AG10803 (cell line): Measurements from ENCODE around the gene ERCC8.

ENCODE experiments used
- DNase-seq: peaks from one replicate; pipeline ENCODE4 v3.0.0; 2010; ENCODE audit warnings: low read depth
- H3K4me3 ChIP-seq: 2 replicates; pipeline ENCODE4 v1.5.1; 2011; ENCODE audit warnings: mild to moderate bottlenecking, low read length, control low read depth
- TF ChIP-seq, protein P1 (sequence below): conservative IDR thresholded peaks from 2 replicates; pipeline ENCODE4 v1.5.1; 2011; ENCODE audit warnings: mild to moderate bottlenecking, low read length, control low read depth, inconsistent platforms

Gene ERCC8

DNA sequence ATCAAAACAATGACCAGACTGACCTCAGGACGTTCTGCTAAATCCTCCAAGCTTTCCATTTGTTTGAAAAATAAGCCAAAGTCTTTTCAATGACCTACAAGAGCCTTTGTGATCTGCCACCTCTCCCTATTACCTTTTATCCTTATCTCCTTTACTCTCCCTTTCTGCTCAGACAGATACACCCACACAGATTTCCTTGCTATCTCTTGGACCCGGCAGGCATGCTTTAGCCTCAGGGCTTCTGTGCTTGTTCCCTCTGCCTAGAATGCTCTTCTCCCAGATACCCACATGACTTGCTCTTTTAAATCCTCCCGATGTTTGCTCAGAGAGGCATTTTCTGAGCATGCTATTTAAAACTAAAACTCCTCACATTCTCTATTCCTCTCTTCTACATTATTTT lies 91.9 kb downstream of the ERCC8 start:
- H3K4me3 ChIP-seq = no peak overlapping the region
- TF ChIP-seq, protein P1, sequence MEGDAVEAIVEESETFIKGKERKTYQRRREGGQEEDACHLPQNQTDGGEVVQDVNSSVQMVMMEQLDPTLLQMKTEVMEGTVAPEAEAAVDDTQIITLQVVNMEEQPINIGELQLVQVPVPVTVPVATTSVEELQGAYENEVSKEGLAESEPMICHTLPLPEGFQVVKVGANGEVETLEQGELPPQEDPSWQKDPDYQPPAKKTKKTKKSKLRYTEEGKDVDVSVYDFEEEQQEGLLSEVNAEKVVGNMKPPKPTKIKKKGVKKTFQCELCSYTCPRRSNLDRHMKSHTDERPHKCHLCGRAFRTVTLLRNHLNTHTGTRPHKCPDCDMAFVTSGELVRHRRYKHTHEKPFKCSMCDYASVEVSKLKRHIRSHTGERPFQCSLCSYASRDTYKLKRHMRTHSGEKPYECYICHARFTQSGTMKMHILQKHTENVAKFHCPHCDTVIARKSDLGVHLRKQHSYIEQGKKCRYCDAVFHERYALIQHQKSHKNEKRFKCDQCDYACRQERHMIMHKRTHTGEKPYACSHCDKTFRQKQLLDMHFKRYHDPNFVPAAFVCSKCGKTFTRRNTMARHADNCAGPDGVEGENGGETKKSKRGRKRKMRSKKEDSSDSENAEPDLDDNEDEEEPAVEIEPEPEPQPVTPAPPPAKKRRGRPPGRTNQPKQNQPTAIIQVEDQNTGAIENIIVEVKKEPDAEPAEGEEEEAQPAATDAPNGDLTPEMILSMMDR = no peak
- no peak for DNase-seq

DNA sequence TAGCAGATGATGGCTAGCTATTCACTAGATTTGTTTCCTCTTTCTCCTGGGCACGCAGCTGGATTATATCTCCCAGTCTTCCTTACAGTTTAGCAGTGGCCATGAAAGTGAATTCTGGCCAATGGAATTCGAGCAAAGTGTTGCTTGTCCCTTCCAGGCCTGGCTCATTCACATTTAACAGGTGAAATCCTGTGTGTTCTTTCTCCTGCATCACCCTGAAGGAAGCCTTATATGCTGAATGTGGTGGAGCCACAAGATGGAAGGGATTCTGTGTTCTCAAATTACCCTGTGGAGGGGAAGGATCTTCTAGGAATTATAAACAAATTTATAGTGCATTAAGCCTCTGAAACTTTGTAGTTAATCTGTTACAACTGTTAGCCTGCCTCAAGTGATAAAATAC lies 92.6 kb downstream of the ERCC8 start:
- TF ChIP-seq, protein P1 = no peak
- no peak for DNase-seq
- no peak overlapping the region for H3K4me3 ChIP-seq

DNA sequence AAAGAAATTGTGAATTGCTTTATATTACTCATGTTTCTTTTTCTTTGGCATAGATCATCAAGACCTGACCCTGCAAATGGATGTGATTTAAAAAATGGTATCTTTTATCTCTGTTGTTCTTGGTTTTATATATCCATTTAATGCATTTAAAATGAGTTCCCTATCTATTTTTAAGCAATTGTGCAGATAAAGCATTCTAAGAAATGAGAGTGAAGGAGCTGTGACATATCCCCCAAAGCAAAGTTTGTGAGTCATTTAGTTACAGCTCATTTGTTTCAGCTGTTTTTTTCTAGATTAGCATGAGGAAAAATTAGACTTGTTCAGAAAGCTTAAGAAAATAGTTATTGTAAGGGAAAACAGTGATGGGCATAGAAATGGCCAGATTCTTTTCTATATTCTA lies 93.2 kb downstream of the ERCC8 start:
- H3K4me3 ChIP-seq = no peak overlapping the region
- TF ChIP-seq, protein P1 = no peak
- no peak for DNase-seq

DNA sequence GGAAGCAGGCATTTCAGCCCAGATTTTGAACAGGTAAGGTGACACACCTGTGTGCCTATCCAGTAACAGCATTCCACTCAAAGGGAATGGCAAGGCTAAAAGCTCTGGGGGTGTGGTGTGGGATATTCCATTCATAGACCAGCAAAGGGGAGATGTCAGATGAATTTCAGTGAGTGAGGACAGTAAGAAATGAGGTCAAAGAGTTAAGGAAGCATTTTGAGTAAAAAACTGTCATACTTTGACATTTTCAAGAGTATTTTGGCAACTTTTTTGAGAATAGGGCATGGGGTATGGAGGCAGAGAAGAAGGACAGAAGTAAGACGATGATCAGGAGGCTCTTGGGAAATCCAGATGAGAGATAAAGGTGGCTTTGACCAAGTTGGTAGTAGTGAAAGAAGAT lies 98.6 kb downstream of the ERCC8 start:
- TF ChIP-seq, protein P1 = no peak
- H3K4me3 ChIP-seq = no peak overlapping the region
- no peak for DNase-seq

DNA sequence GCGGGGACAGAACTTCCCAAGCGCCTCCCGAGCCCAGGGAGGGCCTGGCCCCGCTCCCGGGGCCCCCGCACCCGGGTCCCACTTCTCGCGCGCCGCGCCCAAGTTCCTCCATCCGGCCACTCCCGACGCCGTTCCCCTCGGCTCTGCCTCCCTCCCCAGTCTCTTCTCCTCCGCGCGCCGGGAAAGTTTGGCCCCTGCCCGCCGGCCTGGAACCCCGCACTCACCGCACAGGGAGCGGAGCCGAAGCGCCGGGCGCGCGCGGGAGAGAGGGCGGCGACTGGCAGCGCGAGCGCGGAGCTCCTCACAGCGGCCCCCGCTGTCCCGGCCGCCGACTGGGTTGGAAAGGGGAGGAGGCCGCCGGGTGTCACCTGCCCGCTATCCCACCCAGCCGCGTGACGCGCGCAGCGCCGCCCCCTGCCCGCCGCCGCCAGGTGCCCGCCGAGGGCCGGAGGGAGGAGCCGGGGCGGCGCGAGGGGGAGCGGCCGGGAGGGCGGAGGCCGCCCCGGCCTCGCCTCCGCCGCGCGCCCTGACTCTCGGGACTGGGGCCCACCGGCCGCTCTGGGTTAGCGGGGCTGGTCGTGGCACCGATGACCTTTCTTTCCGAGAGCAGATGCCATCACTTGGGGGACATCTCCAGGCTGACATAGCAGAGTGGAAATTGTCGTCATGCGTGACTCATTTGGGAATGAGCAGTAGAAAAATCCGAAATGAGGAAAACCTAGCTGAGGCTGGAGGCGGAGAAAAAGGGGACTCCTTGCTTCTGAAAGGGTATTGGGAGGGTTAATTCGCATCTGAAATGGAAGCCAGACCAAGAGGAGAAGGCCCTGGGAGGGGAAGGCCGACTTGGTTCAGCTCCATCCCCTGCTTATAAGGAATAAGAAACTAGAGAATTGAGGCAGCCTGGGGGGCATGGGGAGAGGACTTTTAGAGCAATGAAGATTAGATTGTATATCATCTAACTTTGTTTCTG lies 100.6 kb downstream of the ERCC8 start, which contains the start of gene ELOVL7:
Gene ELOVL7, minus strand, starts transcription at position 334 of the 970 bp plus-strand sequence. CDS start 56,872 bp downstream, outside the sequence.
- TF ChIP-seq, protein P1 = no peak
- peak within 1 kb of the TSS; percentile 52 for H3K4me3 ChIP-seq
- no peak for DNase-seq

DNA sequence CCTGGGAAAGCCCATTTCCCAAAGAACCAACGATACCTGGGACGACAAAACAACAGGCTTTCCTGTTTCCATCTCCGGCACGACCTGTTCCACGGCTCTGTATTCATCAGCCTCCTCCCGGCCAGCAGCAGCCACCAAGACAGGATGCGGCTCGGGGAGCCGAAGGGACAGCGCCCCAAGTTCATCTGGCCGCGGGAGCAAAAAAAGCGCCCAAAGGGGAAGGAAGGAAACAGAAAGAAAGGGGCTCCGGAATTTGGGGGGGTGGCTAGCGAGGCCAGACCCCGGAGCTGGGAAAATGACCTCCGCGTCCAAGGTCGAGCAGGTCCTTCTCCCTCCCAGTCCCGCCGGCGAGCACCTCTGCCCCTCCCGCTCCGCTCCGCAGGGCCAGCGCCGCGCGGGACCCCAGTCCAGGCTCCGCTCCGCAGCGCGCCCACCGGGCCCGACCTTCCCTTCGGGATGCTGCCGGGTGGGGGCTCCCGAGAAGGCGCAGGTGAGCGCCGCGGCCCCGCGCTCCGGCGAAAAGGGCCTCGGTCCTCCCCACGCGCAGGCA lies 101.4 kb downstream of the ERCC8 start:
- peak overlapping the region; percentile 52 for H3K4me3 ChIP-seq
- DNase-seq = no peak
- TF ChIP-seq, protein P1 = no peak
